OCI-LY3 (cell line): ENCODE results near the gene HOXD3.

Experiments used
- H2AFZ ChIP-seq: fragments of 200-600, 300-600 bp; shearing (Covaris generic); 2 replicates; pipeline ENCODE4 v1.6.0; 2014; ENCODE audit warnings: antibody characterized with exemption, low read depth, low read length
- H3K27ac ChIP-seq: fragments of 200-600, 300-600 bp; sonication (generic); 2 replicates; pipeline ENCODE4 v1.5.1; 2014; ENCODE audit warnings: mild to moderate bottlenecking, low read length, moderate library complexity, mixed read lengths
- H3K27me3 ChIP-seq: fragments of 200-600, 300-600 bp; sonication (generic); 2 replicates; pipeline ENCODE4 v1.6.1; 2014; ENCODE audit warnings: low read depth, low read length, mixed read lengths
- H3K36me3 ChIP-seq: fragments of 200-600, 300-600 bp; sonication (generic); replicated peaks from 2 replicates; pipeline ENCODE3; 2014; ENCODE audit warnings: low read depth, low read length, mixed read lengths
- H3K4me1 ChIP-seq: fragments of 300-600, 200-600 bp; sonication (generic); 2 replicates; pipeline ENCODE4 v1.6.1; 2014; ENCODE audit warnings: low read length, mixed read lengths
- H3K4me2 ChIP-seq: fragments of 200-600, 300-600 bp; sonication (generic); 2 replicates; pipeline ENCODE4 v1.6.1; 2014; ENCODE audit warnings: low read length, mixed read lengths
- H3K4me3 ChIP-seq: fragments of 300-600, 200-600 bp; sonication (generic); 2 replicates; pipeline ENCODE4 v1.5.1; 2014; ENCODE audit warnings: antibody characterized with exemption, mild to moderate bottlenecking, low read length, moderate library complexity
- H3K79me2 ChIP-seq: fragments of 300-600, 200-600 bp; shearing (Covaris generic); 2 replicates; pipeline ENCODE4 v1.6.1; 2014; ENCODE audit warnings: mild to moderate bottlenecking, low read length, mixed read lengths
- H3K9ac ChIP-seq: fragments of 300-600, 200-600 bp; shearing (Covaris generic); 2 replicates; pipeline ENCODE4 v1.6.0; 2014; ENCODE audit warnings: mild to moderate bottlenecking, low read length, moderate library complexity
- H3K9me3 ChIP-seq: fragments of 200-600, 300-600 bp; shearing (Covaris generic); 2 replicates; pipeline ENCODE4 v1.6.1; 2014; ENCODE audit warnings: low read length, mixed read lengths; ENCODE audit not compliant: insufficient read depth
- H4K20me1 ChIP-seq: fragments of 200-600, 300-600 bp; sonication (generic); 2 replicates; pipeline ENCODE4 v1.6.1; 2016; ENCODE audit warnings: low read length, mixed read lengths; ENCODE audit not compliant: insufficient read depth
- EZH2phosphoT487 ChIP-seq: fragments of 200-600 bp; shearing (Covaris generic); IDR thresholded peaks from 2 replicates; pipeline ENCODE4 v1.6.1; 2018; ENCODE audit warnings: antibody characterized with exemption, mixed run types, low read depth
- TF ChIP-seq, protein P1 (sequence below): fragments of 200-600, 300-600 bp; sonication (generic); IDR thresholded peaks from 2 replicates; pipeline ENCODE4 v1.5.1; 2014; ENCODE audit warnings: antibody characterized with exemption, low read length, low read depth

HOXD3 gene

DNA sequence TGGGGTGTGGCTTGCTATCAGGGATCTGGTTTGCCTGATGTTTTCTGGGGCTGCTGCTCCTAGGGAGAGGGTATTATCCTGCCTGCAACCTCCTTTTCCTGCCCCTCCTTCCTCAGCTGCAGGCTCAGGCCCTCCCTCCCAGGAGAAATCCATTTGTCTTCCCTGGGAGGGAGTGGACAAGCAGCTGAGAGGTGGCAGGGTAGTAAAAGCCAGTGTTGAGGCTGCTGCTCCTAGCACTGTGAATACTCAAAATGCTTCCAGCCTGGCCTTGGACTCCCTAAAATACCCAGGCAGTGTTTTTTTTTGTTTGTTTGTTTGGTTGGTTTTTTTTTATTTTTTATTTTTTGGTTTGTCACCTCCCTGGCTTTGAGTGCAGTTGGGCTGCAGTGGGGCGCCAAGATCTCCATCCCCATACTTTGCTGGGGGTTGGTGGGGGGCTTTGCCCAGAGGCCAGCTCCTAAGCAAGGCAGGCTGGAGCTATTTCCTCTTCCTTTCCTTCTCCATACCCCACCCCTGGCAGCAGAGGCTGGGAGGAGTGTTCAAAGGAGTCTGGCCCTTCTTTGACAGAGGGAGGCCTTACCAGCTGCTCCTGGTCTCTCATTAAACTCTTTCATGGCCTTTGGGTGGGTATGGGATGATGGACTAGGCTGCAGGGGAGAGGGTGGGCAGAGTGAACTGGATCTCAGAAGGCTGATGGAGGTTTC lies 13.6 kb downstream of the HOXD3 start:
- Histone ChIP-seq H3K27ac (no peak overlapping the region), H3K4me3 (no peak overlapping the region), H3K4me2 (no peak overlapping the region), H2AFZ (no peak overlapping the region), H3K79me2 (no peaks in the 10 kb centered on the region), H3K36me3 (no peaks in the 10 kb centered on the region), H3K9ac (no peak overlapping the region), H3K27me3 (peaks cover 3% of the 10 kb centered on the region; the same call in 1 of the 2 replicates), H4K20me1 (no peaks in the 10 kb centered on the region), H3K9me3 (no peaks in the 10 kb centered on the region), H3K4me1 (no peaks in the 10 kb centered on the region)
- no peak for TF ChIP-seq EZH2phosphoT487
- TF ChIP-seq, protein P1, sequence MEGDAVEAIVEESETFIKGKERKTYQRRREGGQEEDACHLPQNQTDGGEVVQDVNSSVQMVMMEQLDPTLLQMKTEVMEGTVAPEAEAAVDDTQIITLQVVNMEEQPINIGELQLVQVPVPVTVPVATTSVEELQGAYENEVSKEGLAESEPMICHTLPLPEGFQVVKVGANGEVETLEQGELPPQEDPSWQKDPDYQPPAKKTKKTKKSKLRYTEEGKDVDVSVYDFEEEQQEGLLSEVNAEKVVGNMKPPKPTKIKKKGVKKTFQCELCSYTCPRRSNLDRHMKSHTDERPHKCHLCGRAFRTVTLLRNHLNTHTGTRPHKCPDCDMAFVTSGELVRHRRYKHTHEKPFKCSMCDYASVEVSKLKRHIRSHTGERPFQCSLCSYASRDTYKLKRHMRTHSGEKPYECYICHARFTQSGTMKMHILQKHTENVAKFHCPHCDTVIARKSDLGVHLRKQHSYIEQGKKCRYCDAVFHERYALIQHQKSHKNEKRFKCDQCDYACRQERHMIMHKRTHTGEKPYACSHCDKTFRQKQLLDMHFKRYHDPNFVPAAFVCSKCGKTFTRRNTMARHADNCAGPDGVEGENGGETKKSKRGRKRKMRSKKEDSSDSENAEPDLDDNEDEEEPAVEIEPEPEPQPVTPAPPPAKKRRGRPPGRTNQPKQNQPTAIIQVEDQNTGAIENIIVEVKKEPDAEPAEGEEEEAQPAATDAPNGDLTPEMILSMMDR = no peak

DNA sequence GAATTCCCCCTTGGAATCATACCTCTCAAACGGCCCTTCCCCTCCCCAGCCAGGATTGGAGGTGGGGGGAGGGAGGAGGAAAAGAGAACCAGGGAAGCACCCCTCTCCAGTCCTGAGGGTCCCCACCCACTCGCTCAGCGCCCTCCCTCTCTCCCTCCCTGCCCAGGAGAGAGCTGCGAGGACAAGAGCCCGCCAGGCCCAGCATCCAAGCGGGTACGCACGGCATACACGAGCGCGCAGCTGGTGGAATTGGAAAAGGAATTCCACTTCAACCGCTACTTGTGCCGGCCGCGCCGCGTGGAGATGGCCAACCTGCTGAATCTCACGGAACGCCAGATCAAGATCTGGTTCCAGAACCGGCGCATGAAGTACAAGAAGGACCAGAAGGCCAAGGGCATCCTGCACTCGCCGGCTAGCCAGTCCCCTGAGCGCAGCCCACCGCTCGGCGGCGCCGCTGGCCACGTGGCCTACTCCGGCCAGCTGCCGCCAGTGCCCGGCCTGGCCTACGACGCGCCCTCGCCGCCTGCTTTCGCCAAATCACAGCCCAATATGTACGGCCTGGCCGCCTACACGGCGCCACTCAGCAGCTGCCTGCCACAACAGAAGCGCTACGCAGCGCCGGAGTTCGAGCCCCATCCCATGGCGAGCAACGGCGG lies 14.4 kb downstream of the HOXD3 start:
- no peak overlapping the region for H3K27ac ChIP-seq
- no peaks in the 10 kb centered on the region for H3K79me2 ChIP-seq
- no peak overlapping the region for H3K4me2 ChIP-seq
- H3K27me3 ChIP-seq = peaks cover 3% of the 10 kb centered on the region; the same call in 1 of the 2 replicates
- H3K9ac ChIP-seq = no peak overlapping the region
- H3K9me3 ChIP-seq = no peaks in the 10 kb centered on the region
- TF ChIP-seq, protein P1 = no peak
- no peak for TF ChIP-seq EZH2phosphoT487
- H3K4me1 ChIP-seq = no peaks in the 10 kb centered on the region
- H2AFZ ChIP-seq = no peak overlapping the region
- no peaks in the 10 kb centered on the region for H3K36me3 ChIP-seq
- no peaks in the 10 kb centered on the region for H4K20me1 ChIP-seq
- no peak overlapping the region for H3K4me3 ChIP-seq

DNA sequence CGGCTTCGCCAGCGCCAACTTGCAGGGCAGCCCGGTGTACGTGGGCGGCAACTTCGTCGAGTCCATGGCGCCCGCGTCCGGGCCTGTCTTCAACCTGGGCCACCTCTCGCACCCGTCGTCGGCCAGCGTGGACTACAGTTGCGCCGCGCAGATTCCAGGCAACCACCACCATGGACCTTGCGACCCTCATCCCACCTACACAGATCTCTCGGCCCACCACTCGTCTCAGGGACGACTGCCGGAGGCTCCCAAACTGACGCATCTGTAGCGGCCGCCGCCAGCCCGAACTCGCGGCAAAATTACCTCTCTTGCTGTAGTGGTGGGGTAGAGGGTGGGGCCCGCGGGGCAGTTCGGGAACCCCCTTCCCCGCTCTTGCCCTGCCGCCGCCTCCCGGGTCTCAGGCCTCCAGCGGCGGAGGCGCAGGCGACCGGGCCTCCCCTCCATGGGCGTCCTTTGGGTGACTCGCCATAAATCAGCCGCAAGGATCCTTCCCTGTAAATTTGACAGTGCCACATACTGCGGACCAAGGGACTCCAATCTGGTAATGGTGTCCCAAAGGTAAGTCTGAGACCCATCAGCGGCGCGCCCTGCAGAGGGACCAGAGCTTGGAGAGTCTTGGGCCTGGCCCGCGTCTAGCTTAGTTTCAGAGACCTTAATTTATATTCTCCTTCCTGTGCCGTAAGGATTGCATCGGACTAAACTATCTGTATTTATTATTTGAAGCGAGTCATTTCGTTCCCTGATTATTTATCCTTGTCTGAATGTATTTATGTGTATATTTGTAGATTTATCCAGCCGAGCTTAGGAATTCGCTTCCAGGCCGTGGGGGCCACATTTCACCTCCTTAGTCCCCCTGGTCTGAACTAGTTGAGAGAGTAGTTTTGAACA lies 15.1 kb downstream of the HOXD3 start:
- H3K27me3 ChIP-seq = no peaks in the 10 kb centered on the region
- H3K79me2 ChIP-seq = no peaks in the 10 kb centered on the region
- no peak overlapping the region for H3K9ac ChIP-seq
- no peak overlapping the region for H2AFZ ChIP-seq
- H3K36me3 ChIP-seq = no peaks in the 10 kb centered on the region
- H3K27ac ChIP-seq = no peak overlapping the region
- no peak overlapping the region for H3K4me2 ChIP-seq
- H3K9me3 ChIP-seq = no peaks in the 10 kb centered on the region
- H3K4me3 ChIP-seq = no peak overlapping the region
- no peaks in the 10 kb centered on the region for H4K20me1 ChIP-seq
- H3K4me1 ChIP-seq = no peaks in the 10 kb centered on the region
- TF ChIP-seq, protein P1 = no peak
- TF ChIP-seq EZH2phosphoT487 = no peak
